K562 (cell line): ENCODE results near the gene FZD4. TPM values are rescaled to one million over a fixed set of nuclear protein-coding genes. Genes with fewer than 3 reads are reported as not detected.

Experiments used
- ATAC-seq: fragments of 200-7000 bp; cut with Tn5 transposase; 3 replicates; pipeline ENCODE4 v1.9.1; 2020; ENCODE audit warnings: moderate library complexity
- BruUV-seq: library from RNA; stranded (reverse); fragments of 400-500 nt; replicated peaks from 2 replicates; lab custom pipeline; 2021; lab: Mats Ljungman, UMichigan
- CTCF ChIA-PET: fragments of 300-600 bp; formaldehyde crosslinking; extraction: SDS; loops from one replicate; lab custom pipeline; 2021; ENCODE audit warnings: low intra/inter-chr PET ratio; lab: Yijun Ruan, JAX
- POLR2A ChIA-PET: fragments of 300-600, 350-650 bp; sonication (Branson Sonifier 250); formaldehyde crosslinking; extraction: SDS; loops from one replicate; lab custom pipeline; 2021; ENCODE audit warnings: antibody characterized with exemption, inconsistent platforms; lab: Yijun Ruan, JAX
- DNase-seq, 4 experiments: peaks; one replicate each; pipeline versions ENCODE4 v3.0.0 to v3.0.0-alpha.2; 2011 to 2018; ENCODE audit warnings: low spot score in 3 of 4, mixed read lengths in 3 of 4; ENCODE audit errors: extremely low read depth in 1 of 4
- FAIRE-seq: peaks from 2 replicates; lab custom pipeline; 2011; peaks lifted over from hg19 to GRCh38; lab: Jason Lieb, UNC
- H2AFZ ChIP-seq: 2 replicates; pipeline ENCODE4 v1.6.0; 2011; ENCODE audit warnings: low read depth, low read length, control low read depth, inconsistent platforms
- H3K27ac ChIP-seq: fragments of 200-600 bp; 3 replicates; pipeline ENCODE4 v1.8.0; 2011; ENCODE audit warnings: low read depth, mild to moderate bottlenecking, control low read depth, inconsistent platforms, low read length, moderate library complexity, mixed read lengths; ENCODE audit errors: extremely low read depth
- H3K27me3 ChIP-seq, 2 experiments: fragments of 300-600 bp in 1 of 2; 2 replicates in 1 of 2; 3 replicates in 1 of 2; pipeline versions ENCODE4 v1.6.0 to v1.8.0; 2011; ENCODE audit warnings: inconsistent platforms in 2 of 2, low read length in 2 of 2, mild to moderate bottlenecking in 1 of 2, mixed read lengths in 1 of 2, moderate library complexity in 1 of 2; ENCODE audit not compliant: control insufficient read depth in 2 of 2, insufficient read depth in 2 of 2
- H3K36me3 ChIP-seq: fragments of 300-600 bp; 3 replicates; pipeline ENCODE4 v1.8.0; 2011; ENCODE audit warnings: mild to moderate bottlenecking, low read length, inconsistent platforms; ENCODE audit not compliant: control insufficient read depth, insufficient read depth
- H3K4me1 ChIP-seq, 2 experiments: fragments of 200-600 bp in 1 of 2; replicated peaks in 1 of 2; 2 replicates in 1 of 2; 3 replicates in 1 of 2; pipeline versions ENCODE4 v1.5.1 to v1.8.0; 2011; ENCODE audit warnings: inconsistent platforms in 2 of 2, low read length in 2 of 2, mild to moderate bottlenecking in 1 of 2, mixed read lengths in 1 of 2, moderate library complexity in 1 of 2; ENCODE audit not compliant: control insufficient read depth in 2 of 2, insufficient read depth in 2 of 2
- H3K4me2 ChIP-seq: 2 replicates; pipeline ENCODE4 v1.6.1; 2011; ENCODE audit warnings: low read length, control low read depth, inconsistent platforms, mixed read lengths; ENCODE audit not compliant: insufficient read depth
- H3K4me3 ChIP-seq: fragments of 200-600 bp; sonication (generic), shearing (Covaris generic); 2 replicates; pipeline ENCODE4 v1.5.1; 2016; ENCODE audit warnings: control low read depth, inconsistent platforms
- H3K79me2 ChIP-seq: fragments of 200-600 bp; 3 replicates; pipeline ENCODE4 v1.8.0; 2011; ENCODE audit warnings: low read length, inconsistent platforms; ENCODE audit not compliant: control insufficient read depth, insufficient read depth
- H3K9ac ChIP-seq, 2 experiments: 2 replicates each; pipeline versions ENCODE4 v1.6.0 to v1.6.1; 2011; ENCODE audit warnings: low read depth in 2 of 2, low read length in 2 of 2, control low read depth in 1 of 2, inconsistent platforms in 1 of 2, mild to moderate bottlenecking in 1 of 2, mixed read lengths in 1 of 2; ENCODE audit not compliant: insufficient read depth in 1 of 2
- H3K9me1 ChIP-seq: one replicate; pipeline ENCODE4 v1.6.0; 2011; ENCODE audit warnings: inconsistent platforms, mild to moderate bottlenecking, low read length, moderate library complexity; ENCODE audit not compliant: control insufficient read depth, insufficient read depth
- H3K9me3 ChIP-seq: replicated peaks from 2 replicates; pipeline ENCODE4 v1.5.1; 2011; ENCODE audit warnings: low read depth, low read length, inconsistent platforms; ENCODE audit not compliant: control insufficient read depth, insufficient read depth
- H4K20me1 ChIP-seq: replicated peaks from 2 replicates; pipeline ENCODE4 v1.6.1; 2011; ENCODE audit warnings: low read length, inconsistent platforms, mixed read lengths; ENCODE audit not compliant: control insufficient read depth, insufficient read depth
- ARHGAP35 ChIP-seq: fragments of 450-650 bp; IDR thresholded peaks from 2 replicates; pipeline ENCODE4 v1.6.1; 2018; ENCODE audit not compliant: partially characterized antibody
- BDP1 ChIP-seq: IDR thresholded peaks from 3 replicates; pipeline ENCODE4 v1.6.1; 2011; ENCODE audit not compliant: insufficient read length, insufficient read depth
- EGR1 ChIP-seq: fragments of 450-650 bp; conservative IDR thresholded peaks from 2 replicates; pipeline ENCODE4 v1.6.1; 2017; ENCODE audit warnings: mild to moderate bottlenecking
- FOXK2 ChIP-seq, 2 experiments: fragments of 450-650 bp; IDR thresholded peaks in 1 of 2; conservative IDR thresholded peaks in 1 of 2; 2 replicates each; pipeline ENCODE4 v1.6.1; 2016; ENCODE audit warnings: low read depth in 2 of 2, mild to moderate bottlenecking in 1 of 2
- GABPB1 ChIP-seq: sonication (generic); formaldehyde crosslinking; IDR thresholded peaks from 2 replicates; pipeline ENCODE4 v1.8.0; 2022; ENCODE audit warnings: mild to moderate bottlenecking, missing genetic modification reagents
- MCM2 ChIP-seq: fragments of 450-650 bp; IDR thresholded peaks from 2 replicates; pipeline ENCODE4 v1.6.1; 2017; ENCODE audit warnings: low read depth, mild to moderate bottlenecking
- MCM7 ChIP-seq, 2 experiments: fragments of 450-650 bp; IDR thresholded peaks; 2 replicates each; pipeline ENCODE4 v1.6.1; 2016 to 2018
- POLR2A ChIP-seq: fragments of 450-650 bp; conservative IDR thresholded peaks from 2 replicates; pipeline ENCODE4 v1.6.1; 2016
- POLR2AphosphoS5 ChIP-seq: IDR thresholded peaks from 2 replicates; pipeline ENCODE4 v1.6.1; 2011; ENCODE audit warnings: mild to moderate bottlenecking, low read depth, low read length, moderate library complexity; ENCODE audit not compliant: control insufficient read depth, insufficient read depth
- PYGO2 ChIP-seq: fragments of 450-650 bp; IDR thresholded peaks from 2 replicates; pipeline ENCODE4 v1.6.1; 2016; ENCODE audit warnings: mild to moderate bottlenecking, missing genetic modification characterization, moderate library complexity, missing compliant biosample characterization
- TFAM ChIP-seq: fragments of 250-450 bp; sonication (Bioruptor Pico); conservative IDR thresholded peaks from 2 replicates; pipeline ENCODE4 v1.5.0; 2021; ENCODE audit warnings: mild to moderate bottlenecking, moderate library complexity
- XRCC3 ChIP-seq: fragments of 450-650 bp; IDR thresholded peaks from 2 replicates; pipeline ENCODE4 v1.6.1; 2017; ENCODE audit warnings: mild to moderate bottlenecking, moderate library complexity
- ZNF717 ChIP-seq: fragments of 250-450 bp; sonication (Bioruptor Pico); IDR thresholded peaks from 2 replicates; pipeline ENCODE4 v1.5.0; 2021
- ZNF764 ChIP-seq: fragments of 250-450 bp; sonication (Bioruptor Pico); IDR thresholded peaks from 2 replicates; pipeline ENCODE4 v1.4.0; 2020; ENCODE audit warnings: low read depth, mild to moderate bottlenecking, moderate library complexity
- ZNF79 ChIP-seq: fragments of 250-450 bp; sonication (Bioruptor Pico); IDR thresholded peaks from 2 replicates; pipeline ENCODE4 v1.4.0; 2020; ENCODE audit warnings: low read depth, mild to moderate bottlenecking, moderate library complexity
- WGBS: fragments of 100-300 bp; shearing (Covaris generic); methylation state at CpG from one replicate; pipeline ENCODE4 v1.1.6; 2016; ENCODE audit warnings: low coverage, mixed read lengths; ENCODE audit not compliant: insufficient coverage; ENCODE audit errors: missing lambda C conversion rate; 5-methylcytosine and 5-hydroxymethylcytosine counted together
- in situ Hi-C: fragments of 300-500 bp; cut with MboI; formaldehyde crosslinking; loops from 4 replicates; pipeline ENCODE4 v1.15.0; 2018; ENCODE audit warnings: inconsistent platforms, mixed read lengths
- intact Hi-C: fragments of 100-400 bp; cut with micrococcal nuclease; formaldehyde crosslinking; loops from 2 replicates; pipeline ENCODE4 v1.14.2; 2022
- polyA plus RNA-seq, 8 experiments: library from polyadenylated mRNA; depleted of rRNA in 4 of 8; stranded (reverse) in 5 of 8; unstranded in 3 of 8; fragments of >200 nt; fragmentation: Nextera tagmentation in 2 of 8; fragmentation: Illumina TruSeq in 1 of 8; extraction: Ambion mirVana in 2 of 8; extraction: Trizol in 1 of 8; gene quantifications; 2 replicates each; pipeline versions ENCODE4 v1.2.1 to v1.2.3, GENCODE V29; 2011 to 2014; ENCODE audit warnings: inconsistent platforms in 1 of 8, missing spikeins in 1 of 8
- total RNA-seq, 7 experiments: library from RNA; depleted of rRNA in 6 of 7; stranded (reverse); fragments of >200 nt in 6 of 7; fragmentation: Illumina TruSeq in 2 of 7; extraction: Trizol in 2 of 7; gene quantifications; 2 replicates each; pipeline versions ENCODE4 v1.2.1 to v1.2.3, GENCODE V29; 2011 to 2021; ENCODE audit warnings: low replicate concordance in 1 of 7
- TF ChIP-seq, protein P1 (sequence below): fragments of 450-650 bp; IDR thresholded peaks from 2 replicates; pipeline ENCODE4 v1.6.1; 2017; ENCODE audit warnings: antibody characterized with exemption

Gene FZD4
- total and polyA plus RNA-seq, 9 of the 15 experiments (the other 6 are each of a cell fraction or from before 2014, with no cell fraction given) = 1.2 to 7.9 (median 5.8) TPM

- TF ChIP-seq ARHGAP35 (no peak), BDP1 (no peak), XRCC3 (no peak), FOXK2 (conservative IDR thresholded peaks at IDR 0.05 in 1 of 2, IDR thresholded peaks at IDR 0.05 in 1 of 2; ENCODE audit: low read depth in 2 of 2) (0 out of 4 replicates have a peak, but pooled peaks of 1 of the 2 experiments have one; percentile 29), GABPB1 (no peak), TFAM (CRISPR knock-in tag) (no peak), PYGO2 (no peak), MCM7 (IDR thresholded peaks at IDR 0.05) (no peak), POLR2AphosphoS5 (no peak)
Measured at GRCh38 chr11:86919557-86920210, 35.5 kb downstream of the FZD4 start (continued).

DNA sequence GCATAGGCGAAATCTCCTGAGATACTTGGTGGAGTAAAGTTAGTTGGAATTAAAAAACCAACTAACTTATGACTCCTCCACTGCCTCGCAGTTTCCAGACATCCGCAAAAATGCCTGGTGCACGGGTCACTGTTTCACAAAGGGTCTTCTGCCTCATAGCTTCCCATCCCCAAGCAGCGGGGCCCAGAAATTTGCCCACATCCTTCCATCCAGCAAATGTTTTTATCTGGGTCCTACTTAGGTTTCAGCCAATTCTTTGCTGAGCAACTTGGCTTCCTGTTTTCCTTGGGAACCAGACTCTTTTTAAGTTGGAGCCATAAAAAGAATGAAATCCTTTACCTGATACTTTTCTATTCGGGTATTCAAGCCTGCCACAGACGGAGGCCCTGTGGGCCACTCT, 36.2 kb downstream of the FZD4 start:
- ATAC-seq = no peak
- H2AFZ ChIP-seq = 0 out of 2 replicates have a peak overlapping the region, but pooled peaks have one; percentile 27
- no peak for DNase-seq
- no peaks in the 10 kb centered on the region for H3K27me3 ChIP-seq
- H3K79me2 ChIP-seq = no peaks in the 10 kb centered on the region
- H3K4me1 ChIP-seq = peaks cover 0 to 4% of the 10 kb centered on the region in 2 experiments; a peak in 3 of 5 replicates
- ChIA-PET POLR2A (no interaction called here), CTCF (interaction anchor here (1.4 to 2.2 kb wide), 3 partner anchors 49 to 463 kb away, joined by 5 to 18 read pairs (median 6); no protein-coding TSS in a partner anchor)
- in situ Hi-C loops (no loop called here), intact Hi-C loops (loop anchor here (1.0 to 10.0 kb wide), 3 partner anchors 49 to 463 kb away; no protein-coding TSS in a partner anchor)
- no peaks in the 10 kb centered on the region for H4K20me1 ChIP-seq
- H3K4me2 ChIP-seq = no peak overlapping the region
- H3K9me1 ChIP-seq = no peaks in the 10 kb centered on the region
- BruUV-seq = no TSS peak
- 49% methylated on average over 7 of the region's 7 CpGs for WGBS
- no peak overlapping the region for H3K9ac ChIP-seq
- no peaks in the 10 kb centered on the region for H3K9me3 ChIP-seq
- no peak for FAIRE-seq
- TF ChIP-seq, protein P1, sequence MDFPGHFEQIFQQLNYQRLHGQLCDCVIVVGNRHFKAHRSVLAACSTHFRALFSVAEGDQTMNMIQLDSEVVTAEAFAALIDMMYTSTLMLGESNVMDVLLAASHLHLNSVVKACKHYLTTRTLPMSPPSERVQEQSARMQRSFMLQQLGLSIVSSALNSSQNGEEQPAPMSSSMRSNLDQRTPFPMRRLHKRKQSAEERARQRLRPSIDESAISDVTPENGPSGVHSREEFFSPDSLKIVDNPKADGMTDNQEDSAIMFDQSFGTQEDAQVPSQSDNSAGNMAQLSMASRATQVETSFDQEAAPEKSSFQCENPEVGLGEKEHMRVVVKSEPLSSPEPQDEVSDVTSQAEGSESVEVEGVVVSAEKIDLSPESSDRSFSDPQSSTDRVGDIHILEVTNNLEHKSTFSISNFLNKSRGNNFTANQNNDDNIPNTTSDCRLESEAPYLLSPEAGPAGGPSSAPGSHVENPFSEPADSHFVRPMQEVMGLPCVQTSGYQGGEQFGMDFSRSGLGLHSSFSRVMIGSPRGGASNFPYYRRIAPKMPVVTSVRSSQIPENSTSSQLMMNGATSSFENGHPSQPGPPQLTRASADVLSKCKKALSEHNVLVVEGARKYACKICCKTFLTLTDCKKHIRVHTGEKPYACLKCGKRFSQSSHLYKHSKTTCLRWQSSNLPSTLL = no peak
- no peak for TF ChIP-seq ZNF764 (CRISPR knock-in tag)
- no peak for TF ChIP-seq EGR1
- no peak for TF ChIP-seq POLR2A
- TF ChIP-seq MCM2 = no peak
- TF ChIP-seq ZNF717 (CRISPR knock-in tag) = no peak
- TF ChIP-seq ZNF79 (CRISPR knock-in tag) = no peak
- H3K27ac ChIP-seq = no peak overlapping the region
- no peak overlapping the region for H3K4me3 ChIP-seq
- no peaks in the 10 kb centered on the region for H3K36me3 ChIP-seq
